GM19463 (cell line): ENCODE results near the gene MCTP2.

ENCODE experiments used
- ATAC-seq: cut with Tn5 transposase; IDR thresholded peaks from one replicate; pipeline ENCODE4 v1.9.1; 2021; ENCODE audit warnings: mild to moderate bottlenecking, moderate library complexity; ENCODE audit not compliant: unreplicated experiment

MCTP2 gene

GRCh38 chr15:94230883-94231722 is at the start of gene MCTP2:
TSS of gene MCTP2 (plus strand) at chr15:94231561. CDS start at chr15:94298266, 66,705 bp downstream.
- ATAC-seq: peak; percentile 65

GRCh38 chr15:94182883-94183282 is 48.5 kb upstream of the MCTP2 start:
- no peak for ATAC-seq

- ATAC-seq: no peak
Observed at GRCh38 chr15:94185547-94186236, 45.7 kb upstream of the MCTP2 start.

- ATAC-seq: peak; percentile 51
Observed at GRCh38 chr15:94186770-94187331, 44.5 kb upstream of the MCTP2 start.

- no peak for ATAC-seq
Observed at GRCh38 chr15:94193906-94194305, 37.5 kb upstream of the MCTP2 start.

- no peak for ATAC-seq
Observed at GRCh38 chr15:94196531-94196930, 34.8 kb upstream of the MCTP2 start.

- ATAC-seq: no peak
Observed at GRCh38 chr15:94198633-94199032, 32.7 kb upstream of the MCTP2 start.

- ATAC-seq: no peak
Observed at GRCh38 chr15:94199725-94200124, 31.6 kb upstream of the MCTP2 start.

- ATAC-seq: no peak
Observed at GRCh38 chr15:94203306-94203705, 28.1 kb upstream of the MCTP2 start.

GRCh38 chr15:94205366-94205765 is 26.0 kb upstream of the MCTP2 start:
- no peak for ATAC-seq

- ATAC-seq: peak; percentile 45
Observed at GRCh38 chr15:94206463-94207167, 24.7 kb upstream of the MCTP2 start.

GRCh38 chr15:94212291-94212690 is 19.1 kb upstream of the MCTP2 start:
- ATAC-seq: no peak

GRCh38 chr15:94225616-94226015 is 5.7 kb upstream of the MCTP2 start:
- ATAC-seq: no peak

- no peak for ATAC-seq
Observed at GRCh38 chr15:94228611-94229010, 2.8 kb upstream of the MCTP2 start.

GRCh38 chr15:94229591-94230369 is 1.6 kb upstream of the MCTP2 start:
- ATAC-seq: peak; percentile 42

- no peak for ATAC-seq
Observed at GRCh38 chr15:94230431-94230882, 904 bp upstream of the MCTP2 start.

GRCh38 chr15:94231723-94232468 is 535 bp downstream of the MCTP2 start:
- peak; percentile 3 for ATAC-seq

GRCh38 chr15:94233441-94233840 is 2.1 kb downstream of the MCTP2 start:
- ATAC-seq: no peak

- ATAC-seq: no peak
Observed at GRCh38 chr15:94234300-94234699, 2.9 kb downstream of the MCTP2 start.

- no peak for ATAC-seq
Observed at GRCh38 chr15:94235041-94235440, 3.7 kb downstream of the MCTP2 start.
